Raji (cell line): ENCODE data around the gene CETP.

Source experiments
- POLR2A ChIP-seq: IDR thresholded peaks from 2 replicates; pipeline ENCODE4 v1.6.1; 2011; ENCODE audit warnings: low read depth, low read length, control low read depth; ENCODE audit not compliant: insufficient read depth

Gene CETP

GRCh38 chr16:56965149-56966092 is 3.7 kb downstream of the CETP start:
- no peak for TF ChIP-seq POLR2A

- TF ChIP-seq POLR2A: no peak
Observed at GRCh38 chr16:56966093-56966475, 4.3 kb downstream of the CETP start.

GRCh38 chr16:56967733-56968132 is 6.0 kb downstream of the CETP start:
- no peak for TF ChIP-seq POLR2A

GRCh38 chr16:56969769-56970168 is 8.0 kb downstream of the CETP start:
- TF ChIP-seq POLR2A: no peak

- TF ChIP-seq POLR2A: peak; percentile 47; the same call in 1 of the 2 replicates
Observed at GRCh38 chr16:56970934-56971767, 9.4 kb downstream of the CETP start.

GRCh38 chr16:56971768-56972043 is 10.0 kb downstream of the CETP start:
- no peak for TF ChIP-seq POLR2A

GRCh38 chr16:56972403-56973293 is 10.9 kb downstream of the CETP start:
- TF ChIP-seq POLR2A: no peak

- no peak for TF ChIP-seq POLR2A
Observed at GRCh38 chr16:56973294-56973689, 11.5 kb downstream of the CETP start.

- no peak for TF ChIP-seq POLR2A
Observed at GRCh38 chr16:56974549-56975300, 13.0 kb downstream of the CETP start.

GRCh38 chr16:56975714-56976113 is 14.0 kb downstream of the CETP start:
- no peak for TF ChIP-seq POLR2A

GRCh38 chr16:56977216-56977615 is 15.5 kb downstream of the CETP start:
- TF ChIP-seq POLR2A: no peak

- no peak for TF ChIP-seq POLR2A
Observed at GRCh38 chr16:56977823-56978430, 16.2 kb downstream of the CETP start.

GRCh38 chr16:56980201-56980535 is 18.4 kb downstream of the CETP start:
- no peak for TF ChIP-seq POLR2A

- TF ChIP-seq POLR2A: no peak
Observed at GRCh38 chr16:56980792-56981724, 19.3 kb downstream of the CETP start.
